Endothelial cell of umbilical vein (primary cell): ENCODE measurements around the gene CSNK1D.

Experiments used
- EZH2 ChIP-seq: IDR thresholded peaks from 2 replicates; pipeline ENCODE4 v1.6.1; 2012; ENCODE audit warnings: borderline replicate concordance, low read depth, mild to moderate bottlenecking, moderate library complexity, low read length, inconsistent platforms; ENCODE audit not compliant: severe bottlenecking
- TF ChIP-seq, protein P1 (sequence below), 2 donors: IDR thresholded peaks; 1 replicate in 1 of 2; 2 replicates in 1 of 2; pipeline ENCODE4 v1.5.1; 2011; ENCODE audit warnings: low read length in 2 of 2, mild to moderate bottlenecking in 2 of 2, moderate library complexity in 2 of 2, control low read depth in 1 of 2, inconsistent platforms in 1 of 2, low read depth in 1 of 2; ENCODE audit not compliant: insufficient read depth in 1 of 2; ENCODE audit errors: extremely low read depth in 1 of 2

DNA sequence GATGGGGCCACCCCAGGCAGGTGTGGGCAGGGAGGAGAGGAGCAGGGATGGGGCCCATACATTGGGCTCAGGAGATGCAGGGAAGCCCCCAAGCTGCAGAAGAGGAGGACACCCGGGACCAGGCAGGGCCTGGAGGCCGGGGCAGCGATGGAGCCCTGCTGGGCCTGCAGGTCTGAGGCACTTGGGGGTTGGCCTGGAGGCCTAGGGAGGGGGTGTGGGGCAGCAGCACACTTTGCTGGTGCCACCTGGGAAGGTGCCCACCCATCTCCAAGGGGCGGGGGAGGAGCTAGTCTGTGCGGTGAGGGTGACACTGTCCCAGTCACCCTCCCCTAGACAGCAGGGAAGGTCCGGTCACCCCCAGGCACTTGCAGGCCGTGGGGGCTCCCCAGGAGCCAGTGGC lies 54.4 kb downstream of the CSNK1D start:
- TF ChIP-seq, protein P1, sequence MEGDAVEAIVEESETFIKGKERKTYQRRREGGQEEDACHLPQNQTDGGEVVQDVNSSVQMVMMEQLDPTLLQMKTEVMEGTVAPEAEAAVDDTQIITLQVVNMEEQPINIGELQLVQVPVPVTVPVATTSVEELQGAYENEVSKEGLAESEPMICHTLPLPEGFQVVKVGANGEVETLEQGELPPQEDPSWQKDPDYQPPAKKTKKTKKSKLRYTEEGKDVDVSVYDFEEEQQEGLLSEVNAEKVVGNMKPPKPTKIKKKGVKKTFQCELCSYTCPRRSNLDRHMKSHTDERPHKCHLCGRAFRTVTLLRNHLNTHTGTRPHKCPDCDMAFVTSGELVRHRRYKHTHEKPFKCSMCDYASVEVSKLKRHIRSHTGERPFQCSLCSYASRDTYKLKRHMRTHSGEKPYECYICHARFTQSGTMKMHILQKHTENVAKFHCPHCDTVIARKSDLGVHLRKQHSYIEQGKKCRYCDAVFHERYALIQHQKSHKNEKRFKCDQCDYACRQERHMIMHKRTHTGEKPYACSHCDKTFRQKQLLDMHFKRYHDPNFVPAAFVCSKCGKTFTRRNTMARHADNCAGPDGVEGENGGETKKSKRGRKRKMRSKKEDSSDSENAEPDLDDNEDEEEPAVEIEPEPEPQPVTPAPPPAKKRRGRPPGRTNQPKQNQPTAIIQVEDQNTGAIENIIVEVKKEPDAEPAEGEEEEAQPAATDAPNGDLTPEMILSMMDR (IDR thresholded peaks at IDR 0.05; ENCODE audit: extremely low read depth in 1 of 2, insufficient read depth in 1 of 2, low read depth in 1 of 2, low read length in 2 of 2), result no peak
- no peak for TF ChIP-seq EZH2
